Measurements from ENCODE around the gene ELOVL6.

DNA sequence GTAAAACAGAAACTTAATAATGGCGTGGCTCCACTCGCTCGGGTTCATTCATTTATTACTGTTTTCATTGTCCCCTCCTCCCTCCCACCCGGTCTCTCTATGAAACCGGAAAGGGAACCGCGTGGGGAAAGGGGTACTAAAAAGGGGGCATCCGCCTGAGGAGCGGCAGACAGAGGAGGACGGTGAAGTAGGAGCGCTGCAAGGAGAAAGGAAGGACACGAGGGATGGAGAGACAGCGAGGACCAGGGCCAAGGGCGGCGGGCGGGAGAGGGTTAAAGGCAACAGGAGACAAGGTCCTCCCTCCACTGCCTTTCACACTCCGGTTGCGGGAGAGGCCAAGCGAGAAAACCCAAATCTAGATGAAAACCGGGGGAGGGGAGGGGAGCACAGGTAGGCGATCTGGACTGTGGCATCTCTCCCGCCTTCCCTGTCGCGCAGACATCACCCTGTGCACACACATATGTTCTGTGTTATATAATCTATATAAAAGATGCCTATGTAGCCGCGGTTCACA is 829 bp downstream of the ELOVL6 start:
- no peak for TF ChIP-seq CTCF (conservative IDR thresholded peaks at IDR 0.05; ENCODE audit: low read depth, low read length)
- no peak for TF ChIP-seq EZH2 (IDR thresholded peaks at IDR 0.05; ENCODE audit: low read length, unreplicated experiment)
